ENCODE measurements around the gene ICAM5. TPM values are rescaled to one million over a fixed set of nuclear protein-coding genes. Genes with fewer than 3 reads are reported as not detected.
"Not testable (repeated sequence)": the region's sequence is repeated elsewhere in the genome, so short reads cannot be mapped to it uniquely, and the experiment has no call there.

ICAM5 gene
- total and polyA plus RNA-seq, 2 donors, result 0.85 to 1.2 TPM

GRCh38 chr19:10334588-10335351, 45.0 kb downstream of the ICAM5 start:
- peaks cover 28 to 43% of the 10 kb centered on the region in 2 donors for H3K4me1 ChIP-seq (ENCODE audit: control insufficient read depth in 2 of 2, insufficient read depth in 2 of 2, low read length in 2 of 2)
- H3K36me3 ChIP-seq (ENCODE audit: control insufficient read depth in 2 of 2, insufficient read depth in 2 of 2, low read length in 1 of 2), result peaks cover 27 to 37% of the 10 kb centered on the region in 2 donors
- H3K27me3 ChIP-seq (ENCODE audit: control insufficient read depth in 2 of 2, insufficient read depth in 1 of 2, low read length in 1 of 2), result no peaks in the 10 kb centered on the region
- H3K27ac ChIP-seq (ENCODE audit: low read depth in 1 of 2, low read length in 1 of 2), result no peak overlapping the region
- peaks cover 0 to 4% of the 10 kb centered on the region in 2 donors for H3K9me3 ChIP-seq (ENCODE audit: control insufficient read depth in 2 of 2, insufficient read depth in 1 of 2, low read length in 1 of 2)
- H3K4me3 ChIP-seq (ENCODE audit: low read length in 2 of 2), result peak overlapping the region in 1 of 2 donors; percentile 13
- 93% methylated on average over 59 of the region's 59 CpGs for WGBS
- peak in 2 of 9 donors; percentile 18 to 44 for DNase-seq (ENCODE audit: low read depth in 6 of 9, low spot score in 9 of 9)

- Histone ChIP-seq H3K4me3 (ENCODE audit: low read length in 2 of 2) (no peak overlapping the region), H3K27ac (ENCODE audit: low read depth in 1 of 2, low read length in 1 of 2) (no peak overlapping the region)
- no peak for DNase-seq (ENCODE audit: low read depth in 6 of 9, low spot score in 9 of 9)
Measured at GRCh38 chr19:10335352-10335985, 45.7 kb downstream of the ICAM5 start.

GRCh38 chr19:10336725-10337124, 47.0 kb downstream of the ICAM5 start:
- WGBS, result 97% methylated on average over 9 of the region's 9 CpGs
- Histone ChIP-seq H3K4me1 (ENCODE audit: control insufficient read depth in 2 of 2, insufficient read depth in 2 of 2, low read length in 2 of 2) (peaks cover 31 to 47% of the 10 kb centered on the region in 2 donors), H3K36me3 (ENCODE audit: control insufficient read depth in 2 of 2, insufficient read depth in 2 of 2, low read length in 1 of 2) (peaks cover 18 to 23% of the 10 kb centered on the region in 2 donors)
- not testable (repeated sequence) for H3K4me3 ChIP-seq (ENCODE audit: low read length in 2 of 2); H3K27ac ChIP-seq (ENCODE audit: low read depth in 1 of 2, low read length in 1 of 2); H3K27me3 ChIP-seq (ENCODE audit: control insufficient read depth in 2 of 2, insufficient read depth in 1 of 2, low read length in 1 of 2); H3K9me3 ChIP-seq (ENCODE audit: control insufficient read depth in 2 of 2, insufficient read depth in 1 of 2, low read length in 1 of 2); DNase-seq (ENCODE audit: low read depth in 6 of 9, low spot score in 9 of 9)

More at GRCh38 chr19:10335352-10335985, 45.7 kb downstream of the ICAM5 start:
- no peaks in the 10 kb centered on the region for H3K27me3 ChIP-seq (ENCODE audit: control insufficient read depth in 2 of 2, insufficient read depth in 1 of 2, low read length in 1 of 2)
- H3K9me3 ChIP-seq (ENCODE audit: control insufficient read depth in 2 of 2, insufficient read depth in 1 of 2, low read length in 1 of 2), result peaks cover 0 to 4% of the 10 kb centered on the region in 2 donors
- peaks cover 20 to 30% of the 10 kb centered on the region in 2 donors for H3K36me3 ChIP-seq (ENCODE audit: control insufficient read depth in 2 of 2, insufficient read depth in 2 of 2, low read length in 1 of 2)
- 96% methylated on average over 26 of the region's 26 CpGs for WGBS
- peaks cover 31 to 47% of the 10 kb centered on the region in 2 donors for H3K4me1 ChIP-seq (ENCODE audit: control insufficient read depth in 2 of 2, insufficient read depth in 2 of 2, low read length in 2 of 2)

GRCh38 chr19:10338940-10339339, 49.2 kb downstream of the ICAM5 start:
- H3K4me1 ChIP-seq (ENCODE audit: control insufficient read depth in 2 of 2, insufficient read depth in 2 of 2, low read length in 2 of 2), result peaks cover 17 to 33% of the 10 kb centered on the region in 2 donors
- H3K4me3 ChIP-seq (ENCODE audit: low read length in 2 of 2), result peak overlapping the region; percentile 62 to 63

GRCh38 chr19:10339380-10339960, 49.7 kb downstream of the ICAM5 start, which contains the start of gene ICAM3:
Gene ICAM3, minus strand, starts transcription at chr19:10339624. Its CDS starts 10 bp downstream, at chr19:10339614.
- peaks cover 13 to 28% of the 10 kb centered on the region in 2 donors for H3K4me1 ChIP-seq (ENCODE audit: control insufficient read depth in 2 of 2, insufficient read depth in 2 of 2, low read length in 2 of 2)
- peak within 1 kb of the TSS; percentile 62 to 63 for H3K4me3 ChIP-seq (ENCODE audit: low read length in 2 of 2)

More at GRCh38 chr19:10338940-10339339, 49.2 kb downstream of the ICAM5 start:
- Histone ChIP-seq H3K27ac (ENCODE audit: low read depth in 1 of 2, low read length in 1 of 2) (peak overlapping the region; percentile 48 to 80), H3K27me3 (ENCODE audit: control insufficient read depth in 2 of 2, insufficient read depth in 1 of 2, low read length in 1 of 2) (no peaks in the 10 kb centered on the region), H3K9me3 (ENCODE audit: control insufficient read depth in 2 of 2, insufficient read depth in 1 of 2, low read length in 1 of 2) (peaks cover 0 to 4% of the 10 kb centered on the region in 2 donors), H3K36me3 (ENCODE audit: control insufficient read depth in 2 of 2, insufficient read depth in 2 of 2, low read length in 1 of 2) (peaks cover 13 to 18% of the 10 kb centered on the region in 2 donors)
- DNase-seq (ENCODE audit: low read depth in 6 of 9, low spot score in 9 of 9), result no peak
- WGBS, result 55% methylated on average over 6 of the region's 6 CpGs

GRCh38 chr19:10339977-10340376, 50.2 kb downstream of the ICAM5 start:
- Histone ChIP-seq H3K27ac (ENCODE audit: low read depth in 1 of 2, low read length in 1 of 2) (peak overlapping the region; percentile 48 to 80), H3K4me1 (ENCODE audit: control insufficient read depth in 2 of 2, insufficient read depth in 2 of 2, low read length in 2 of 2) (peaks cover 13 to 23% of the 10 kb centered on the region in 2 donors)
- WGBS, result 92% methylated on average over 5 of the region's 5 CpGs

More at GRCh38 chr19:10339380-10339960, 49.7 kb downstream of the ICAM5 start, which contains the start of gene ICAM3:
- DNase-seq (ENCODE audit: low read depth in 6 of 9, low spot score in 9 of 9), result peak in 7 of 9 donors; percentile 31 to 83 (median 60)
- Histone ChIP-seq H3K27ac (ENCODE audit: low read depth in 1 of 2, low read length in 1 of 2) (peak within 1 kb of the TSS; percentile 48 to 80), H3K27me3 (ENCODE audit: control insufficient read depth in 2 of 2, insufficient read depth in 1 of 2, low read length in 1 of 2) (no peaks in the 10 kb centered on the region), H3K36me3 (ENCODE audit: control insufficient read depth in 2 of 2, insufficient read depth in 2 of 2, low read length in 1 of 2) (peaks cover 12 to 15% of the 10 kb centered on the region in 2 donors), H3K9me3 (ENCODE audit: control insufficient read depth in 2 of 2, insufficient read depth in 1 of 2, low read length in 1 of 2) (peaks cover 0 to 4% of the 10 kb centered on the region in 2 donors)
- WGBS, result 2% methylated on average over 14 of the region's 14 CpGs

GRCh38 chr19:10343495-10343894, 53.7 kb downstream of the ICAM5 start:
- 97% methylated on average over 2 of the region's 2 CpGs for WGBS
- no peaks in the 10 kb centered on the region for H3K27me3 ChIP-seq (ENCODE audit: control insufficient read depth in 2 of 2, insufficient read depth in 1 of 2, low read length in 1 of 2)
- no peaks in the 10 kb centered on the region for H3K36me3 ChIP-seq (ENCODE audit: control insufficient read depth in 2 of 2, insufficient read depth in 2 of 2, low read length in 1 of 2)
- no peak overlapping the region for H3K4me3 ChIP-seq (ENCODE audit: low read length in 2 of 2)
- no peaks in the 10 kb centered on the region for H3K9me3 ChIP-seq (ENCODE audit: control insufficient read depth in 2 of 2, insufficient read depth in 1 of 2, low read length in 1 of 2)
- H3K4me1 ChIP-seq (ENCODE audit: control insufficient read depth in 2 of 2, insufficient read depth in 2 of 2, low read length in 2 of 2), result peaks cover 13 to 17% of the 10 kb centered on the region in 2 donors
- no peak for DNase-seq (ENCODE audit: low read depth in 6 of 9, low spot score in 9 of 9)
- no peak overlapping the region for H3K27ac ChIP-seq (ENCODE audit: low read depth in 1 of 2, low read length in 1 of 2)

More at GRCh38 chr19:10339977-10340376, 50.2 kb downstream of the ICAM5 start:
- H3K27me3 ChIP-seq (ENCODE audit: control insufficient read depth in 2 of 2, insufficient read depth in 1 of 2, low read length in 1 of 2), result no peaks in the 10 kb centered on the region
- peaks cover 0 to under 1% of the 10 kb centered on the region in 2 donors for H3K9me3 ChIP-seq (ENCODE audit: control insufficient read depth in 2 of 2, insufficient read depth in 1 of 2, low read length in 1 of 2)
- H3K4me3 ChIP-seq (ENCODE audit: low read length in 2 of 2), result peak overlapping the region in 1 of 2 donors; percentile 62
- no peak for DNase-seq (ENCODE audit: low read depth in 6 of 9, low spot score in 9 of 9)
- H3K36me3 ChIP-seq (ENCODE audit: control insufficient read depth in 2 of 2, insufficient read depth in 2 of 2, low read length in 1 of 2), result peaks cover 10% of the 10 kb centered on the region in 2 donors

GRCh38 chr19:10344780-10345179, 55.0 kb downstream of the ICAM5 start:
- no peaks in the 10 kb centered on the region for H3K9me3 ChIP-seq (ENCODE audit: control insufficient read depth in 2 of 2, insufficient read depth in 1 of 2, low read length in 1 of 2)
- peaks cover 2% of the 10 kb centered on the region in 2 donors for H3K36me3 ChIP-seq (ENCODE audit: control insufficient read depth in 2 of 2, insufficient read depth in 2 of 2, low read length in 1 of 2)
- H3K4me1 ChIP-seq (ENCODE audit: control insufficient read depth in 2 of 2, insufficient read depth in 2 of 2, low read length in 2 of 2), result peaks cover 3 to 4% of the 10 kb centered on the region in 2 donors
- WGBS, result 96% methylated on average over 10 of the region's 10 CpGs
- no peak overlapping the region for H3K27ac ChIP-seq (ENCODE audit: low read depth in 1 of 2, low read length in 1 of 2)
- no peaks in the 10 kb centered on the region for H3K27me3 ChIP-seq (ENCODE audit: control insufficient read depth in 2 of 2, insufficient read depth in 1 of 2, low read length in 1 of 2)
- DNase-seq (ENCODE audit: low read depth in 6 of 9, low spot score in 9 of 9), result no peak
- H3K4me3 ChIP-seq (ENCODE audit: low read length in 2 of 2), result no peak overlapping the region

Data from thymus (tissue), 11 donors.